Kidney (tissue), 14 donors: Measurements from ENCODE around the gene KCNQ1. TPM values are rescaled to one million over a fixed set of nuclear protein-coding genes. Genes with fewer than 3 reads are reported as not detected.

Experiments used
- DNase-seq, 5 donors: peaks; one replicate each; pipeline ENCODE4 v3.0.0-alpha.2; 2013 to 2020
- FAIRE-seq: peaks from 2 replicates; lab custom pipeline; 2012; peaks lifted over from hg19 to GRCh38; lab: Jason Lieb, UNC
- H3K27ac ChIP-seq, 2 donors: one replicate each; pipeline ENCODE4 v1.7.0; 2013; ENCODE audit warnings: low read depth in 2 of 2, low read length in 2 of 2, inconsistent platforms in 1 of 2
- H3K27me3 ChIP-seq: one replicate; pipeline ENCODE4 v1.7.1; 2013; ENCODE audit warnings: low read length, inconsistent platforms; ENCODE audit not compliant: control insufficient read depth, insufficient read depth
- H3K36me3 ChIP-seq, 3 donors: one replicate each; pipeline versions ENCODE4 v1.7.0 to v1.7.1; 2013; ENCODE audit warnings: low read length in 3 of 3, control low read depth in 1 of 3, inconsistent platforms in 1 of 3; ENCODE audit not compliant: insufficient read depth in 3 of 3, control insufficient read depth in 2 of 3
- H3K4me1 ChIP-seq, 3 donors: one replicate each; pipeline versions ENCODE4 v1.7.0 to v1.7.1; 2013; ENCODE audit warnings: low read length in 3 of 3, inconsistent platforms in 1 of 3, low read depth in 1 of 3; ENCODE audit not compliant: control insufficient read depth in 2 of 3, insufficient read depth in 2 of 3
- H3K4me3 ChIP-seq, 3 donors: one replicate each; pipeline versions ENCODE4 v1.7.0 to v1.8.1; 2013; ENCODE audit warnings: low read length in 3 of 3, control low read depth in 1 of 3, inconsistent platforms in 1 of 3
- H3K9ac ChIP-seq, 3 donors: one replicate each; pipeline versions ENCODE4 v1.7.0 to v1.7.1; 2013; ENCODE audit warnings: low read length in 3 of 3, control low read depth in 1 of 3, inconsistent platforms in 1 of 3
- H3K9me3 ChIP-seq, 3 donors: one replicate each; pipeline versions ENCODE4 v1.7.0 to v1.7.1; 2013; ENCODE audit warnings: low read length in 3 of 3, control low read depth in 1 of 3, inconsistent platforms in 1 of 3; ENCODE audit not compliant: control insufficient read depth in 2 of 3, insufficient read depth in 1 of 3
- CTCF ChIP-seq: IDR thresholded peaks from 3 replicates; pipeline ENCODE4 v1.5.1; 2012; ENCODE audit warnings: mild to moderate bottlenecking, moderate library complexity, borderline replicate concordance; ENCODE audit not compliant: insufficient read depth; ENCODE audit errors: extremely low read depth
- intact Hi-C: fragments of 100-400 bp; cut with DNase I; formaldehyde crosslinking; loops from one replicate; pipeline ENCODE4 v1.11.1; 2022
- polyA plus RNA-seq: library from polyadenylated mRNA; stranded (reverse); fragments of 350-450 nt; fragmentation: Illumina TruSeq; extraction: RNeasy Lipid Tissue Mini Kit (QIAGEN cat#74804); gene quantifications from one replicate; pipeline ENCODE4 v1.2.3, GENCODE V29; 2014; ENCODE audit warnings: low read depth, low replicate concordance; ENCODE audit not compliant: insufficient read depth
- total RNA-seq: library from RNA; stranded (reverse); fragmentation: NEBNext Ultra II Directional; extraction: Animal tissue kit (Norgen Biotek cat#: 25700); gene quantifications from one replicate; pipeline ENCODE4 v1.2.1, GENCODE V29; 2021
- donor health status: control.
- donor health status: control.
- donor health status: control.
- donor health status: control.
- donor health status: control.
- donor health status: DM: yes; HTN: yes; CAD: no.
- donor health status: Normal renal cell carcinoma (clear cell type).

Gene KCNQ1
- total and polyA plus RNA-seq, 2 donors from 2014 or later: 45.5 to 49.4 TPM

GRCh38 chr11:2459796-2460531, 15.2 kb downstream of the KCNQ1 start:
- Histone ChIP-seq H3K9ac (peak overlapping the region in 1 of 3 donors; percentile 34), H3K27me3 (no peaks in the 10 kb centered on the region), H3K36me3 (no peaks in the 10 kb centered on the region), H3K27ac (peak overlapping the region; percentile 49 to 71), H3K4me3 (no peak overlapping the region), H3K9me3 (no peaks in the 10 kb centered on the region), H3K4me1 (peaks cover 0 to 17% (median 5%) of the 10 kb centered on the region in 3 donors)
- intact Hi-C loops: no loop called here
- TF ChIP-seq CTCF: no peak
- peak in 1 of 5 donors; percentile 51 for DNase-seq
- no peak for FAIRE-seq

GRCh38 chr11:2460540-2461252, 15.9 kb downstream of the KCNQ1 start:
- Histone ChIP-seq H3K36me3 (no peaks in the 10 kb centered on the region), H3K4me1 (peaks cover 0 to 23% (median 8%) of the 10 kb centered on the region in 3 donors), H3K9me3 (no peaks in the 10 kb centered on the region), H3K27ac (peak overlapping the region in 1 of 2 donors; percentile 22), H3K27me3 (no peaks in the 10 kb centered on the region), H3K4me3 (no peak overlapping the region), H3K9ac (peak overlapping the region in 1 of 3 donors; percentile 34)
- TF ChIP-seq CTCF: no peak
- intact Hi-C loops: no loop called here
- DNase-seq (peak in 1 of 5 donors; percentile 53), FAIRE-seq (no peak)

- Histone ChIP-seq H3K4me1 (peaks cover 0 to 29% (median 8%) of the 10 kb centered on the region in 3 donors), H3K36me3 (no peaks in the 10 kb centered on the region), H3K9ac (peak overlapping the region in 1 of 3 donors; percentile 46), H3K27me3 (no peaks in the 10 kb centered on the region), H3K27ac (peak overlapping the region; percentile 95 to 97), H3K9me3 (no peaks in the 10 kb centered on the region), H3K4me3 (no peak overlapping the region)
- DNase-seq (peak in 1 of 5 donors; percentile 53), FAIRE-seq (no peak)
- intact Hi-C loops: no loop called here
- TF ChIP-seq CTCF: no peak
These were observed 16.6 kb downstream of the KCNQ1 start for GRCh38 chr11:2461253-2461955.
